ENCODE measurements around the gene FAM13A. TPM values are rescaled to one million over a fixed set of nuclear protein-coding genes. Genes with fewer than 3 reads are reported as not detected.
A peak's percentile ranks its signal among the peaks of the same experiment; 100 is the strongest.

Gene FAM13A
- total RNA-seq, 3 donors from 2014 or later: 55.7 to 170 (median 118) TPM

DNA sequence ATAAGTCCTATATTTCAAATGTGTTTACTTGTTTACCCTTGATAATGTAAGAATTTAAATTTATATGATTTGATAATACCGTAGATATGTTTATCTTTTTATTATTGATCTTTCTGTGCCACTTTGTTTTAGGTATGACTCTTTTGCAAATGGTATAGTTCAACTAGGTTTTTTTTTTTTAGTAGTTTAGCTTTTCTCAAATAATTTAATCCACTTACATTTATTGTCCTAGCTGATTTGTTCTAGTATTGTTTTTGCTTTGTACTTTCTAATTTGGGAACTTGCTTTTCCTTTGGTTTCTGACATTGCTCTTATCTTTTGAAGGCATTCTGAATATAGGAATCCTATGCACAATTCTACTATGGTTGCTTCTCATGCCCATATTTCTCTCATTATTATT lies 260.4 kb downstream of the FAM13A start:
- no peaks in the 10 kb centered on the region for H3K9me3 ChIP-seq
- DNase-seq (ENCODE audit: low spot score in 2 of 2): no peak
- intact Hi-C loops (cut with DNase I; ENCODE audit: low total_unique reads): no loop called here
- no peak overlapping the region for H3K27ac ChIP-seq
- no peaks in the 10 kb centered on the region for H3K27me3 ChIP-seq
- no peak overlapping the region for H3K4me3 ChIP-seq
- no peaks in the 10 kb centered on the region for H3K4me1 ChIP-seq
- H3K36me3 ChIP-seq: no peaks in the 10 kb centered on the region
- TF ChIP-seq, protein P1, sequence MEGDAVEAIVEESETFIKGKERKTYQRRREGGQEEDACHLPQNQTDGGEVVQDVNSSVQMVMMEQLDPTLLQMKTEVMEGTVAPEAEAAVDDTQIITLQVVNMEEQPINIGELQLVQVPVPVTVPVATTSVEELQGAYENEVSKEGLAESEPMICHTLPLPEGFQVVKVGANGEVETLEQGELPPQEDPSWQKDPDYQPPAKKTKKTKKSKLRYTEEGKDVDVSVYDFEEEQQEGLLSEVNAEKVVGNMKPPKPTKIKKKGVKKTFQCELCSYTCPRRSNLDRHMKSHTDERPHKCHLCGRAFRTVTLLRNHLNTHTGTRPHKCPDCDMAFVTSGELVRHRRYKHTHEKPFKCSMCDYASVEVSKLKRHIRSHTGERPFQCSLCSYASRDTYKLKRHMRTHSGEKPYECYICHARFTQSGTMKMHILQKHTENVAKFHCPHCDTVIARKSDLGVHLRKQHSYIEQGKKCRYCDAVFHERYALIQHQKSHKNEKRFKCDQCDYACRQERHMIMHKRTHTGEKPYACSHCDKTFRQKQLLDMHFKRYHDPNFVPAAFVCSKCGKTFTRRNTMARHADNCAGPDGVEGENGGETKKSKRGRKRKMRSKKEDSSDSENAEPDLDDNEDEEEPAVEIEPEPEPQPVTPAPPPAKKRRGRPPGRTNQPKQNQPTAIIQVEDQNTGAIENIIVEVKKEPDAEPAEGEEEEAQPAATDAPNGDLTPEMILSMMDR (IDR thresholded peaks at IDR 0.05): no peak
- TF ChIP-seq POLR2A (IDR thresholded peaks at IDR 0.05) (no peak), POLR2AphosphoS5 (IDR thresholded peaks at IDR 0.05) (no peak)

DNA sequence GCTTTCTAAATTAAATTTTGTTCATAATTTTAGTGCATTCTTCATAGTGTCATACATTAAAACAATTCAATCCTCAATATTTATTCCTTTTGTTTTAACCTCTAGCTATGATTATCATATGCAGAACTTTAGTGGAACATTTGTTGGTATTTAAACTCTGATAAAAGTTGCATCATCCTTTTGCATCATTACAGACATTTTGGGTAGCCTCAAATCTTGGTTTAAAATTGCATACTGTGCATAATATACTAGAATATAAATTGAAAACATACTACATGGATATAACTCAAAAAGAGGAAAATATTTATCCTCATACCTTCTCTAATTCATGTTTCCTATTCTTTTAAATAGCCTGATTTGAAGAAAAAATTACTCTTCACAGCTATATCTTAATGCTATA lies 262.0 kb downstream of the FAM13A start:
- Histone ChIP-seq H3K4me1 (no peaks in the 10 kb centered on the region), H3K27ac (no peak overlapping the region), H3K9me3 (no peaks in the 10 kb centered on the region), H3K4me3 (no peak overlapping the region), H3K36me3 (no peaks in the 10 kb centered on the region), H3K27me3 (no peaks in the 10 kb centered on the region)
- intact Hi-C loops (cut with DNase I; ENCODE audit: low total_unique reads): no loop called here
- no peak for DNase-seq (ENCODE audit: low spot score in 2 of 2)
- TF ChIP-seq POLR2A (IDR thresholded peaks at IDR 0.05) (no peak), POLR2AphosphoS5 (IDR thresholded peaks at IDR 0.05) (no peak)
- TF ChIP-seq, protein P1 (IDR thresholded peaks at IDR 0.05): no peak

DNA sequence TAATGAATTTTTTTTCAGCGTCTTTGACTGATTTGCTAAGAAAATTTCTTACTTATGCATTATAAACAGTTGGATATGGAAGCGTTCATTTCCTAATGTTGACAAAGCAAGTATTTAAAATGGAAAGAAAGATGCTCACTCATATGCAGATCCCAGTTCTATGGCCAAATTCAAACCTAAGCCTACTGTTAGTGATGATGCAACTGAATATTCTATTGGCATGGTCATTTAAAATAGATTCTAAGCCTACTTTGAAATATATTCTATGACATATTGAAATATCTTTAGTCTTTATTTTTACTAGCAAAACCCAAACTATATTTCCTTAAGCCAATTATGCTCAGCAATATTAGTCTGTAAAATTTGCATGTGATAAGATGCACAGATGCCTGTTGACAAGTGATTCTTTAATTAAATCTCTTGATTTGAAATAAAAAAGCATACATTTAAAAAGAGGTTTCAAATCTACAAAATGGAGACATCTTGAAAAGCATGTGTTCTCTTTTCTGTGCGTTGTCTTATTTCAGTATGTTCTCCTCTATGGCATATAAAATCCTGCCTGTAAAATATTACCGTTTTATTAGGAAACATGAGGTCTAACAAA lies 262.8 kb downstream of the FAM13A start:
- TF ChIP-seq POLR2A (IDR thresholded peaks at IDR 0.05) (no peak), POLR2AphosphoS5 (IDR thresholded peaks at IDR 0.05) (no peak)
- TF ChIP-seq, protein P1 (IDR thresholded peaks at IDR 0.05): no peak
- Histone ChIP-seq H3K4me3 (no peak overlapping the region), H3K36me3 (no peaks in the 10 kb centered on the region), H3K27ac (peak overlapping the region in 1 of 2 donors; percentile 85), H3K27me3 (no peaks in the 10 kb centered on the region), H3K4me1 (no peaks in the 10 kb centered on the region), H3K9me3 (no peaks in the 10 kb centered on the region)
- intact Hi-C loops (cut with DNase I; ENCODE audit: low total_unique reads): no loop called here
- no peak for DNase-seq (ENCODE audit: low spot score in 2 of 2)

DNA sequence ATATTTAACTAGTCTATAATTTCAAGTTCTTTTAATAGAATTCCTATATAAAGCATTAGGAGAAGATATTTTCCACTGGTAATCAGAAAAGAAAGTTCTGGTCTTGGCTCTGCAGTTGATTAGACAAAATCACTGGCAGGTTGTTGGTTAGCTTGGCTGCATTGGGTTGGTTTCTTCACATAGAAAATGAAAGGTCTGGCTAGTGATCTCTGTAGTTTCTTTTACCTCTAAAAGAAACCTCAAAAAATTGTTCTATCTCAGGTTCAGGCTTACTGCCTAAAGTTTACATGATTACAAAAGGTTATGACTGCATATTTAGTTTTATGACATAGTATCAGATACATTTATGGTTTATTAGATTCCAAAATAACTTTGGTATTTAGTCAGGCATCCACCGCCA lies 263.5 kb downstream of the FAM13A start:
- H3K36me3 ChIP-seq: no peaks in the 10 kb centered on the region
- H3K4me3 ChIP-seq: no peak overlapping the region
- peak overlapping the region in 1 of 2 donors; percentile 85 for H3K27ac ChIP-seq
- intact Hi-C loops (cut with DNase I; ENCODE audit: low total_unique reads): no loop called here
- TF ChIP-seq POLR2A (IDR thresholded peaks at IDR 0.05): no peak
- TF ChIP-seq, protein P1 (IDR thresholded peaks at IDR 0.05): no peak
- TF ChIP-seq POLR2AphosphoS5 (IDR thresholded peaks at IDR 0.05): no peak
- no peaks in the 10 kb centered on the region for H3K4me1 ChIP-seq
- no peaks in the 10 kb centered on the region for H3K27me3 ChIP-seq
- DNase-seq (ENCODE audit: low spot score in 2 of 2): no peak
- H3K9me3 ChIP-seq: no peaks in the 10 kb centered on the region

DNA sequence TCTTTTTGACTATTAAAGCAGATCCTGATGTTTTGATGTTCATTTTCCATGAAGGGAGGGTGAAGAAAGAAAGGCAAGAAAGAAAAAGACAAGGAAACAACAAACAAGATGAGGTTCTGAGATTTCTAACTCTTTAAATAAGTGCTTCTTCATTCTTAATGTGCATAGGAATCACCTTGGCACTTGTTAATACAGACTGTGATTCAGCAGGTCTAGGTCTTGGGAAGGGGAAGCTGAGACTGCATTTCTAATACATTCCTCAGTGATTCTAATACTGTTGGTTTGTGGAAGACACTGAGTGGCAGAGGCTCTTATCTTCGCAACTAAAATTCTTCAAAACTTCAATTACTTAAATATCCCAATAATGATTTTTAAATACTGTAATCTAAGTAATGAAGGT lies 264.2 kb downstream of the FAM13A start:
- Histone ChIP-seq H3K4me1 (no peaks in the 10 kb centered on the region), H3K9me3 (no peaks in the 10 kb centered on the region), H3K4me3 (no peak overlapping the region), H3K27ac (peak overlapping the region; percentile 60 to 85), H3K36me3 (no peaks in the 10 kb centered on the region), H3K27me3 (no peaks in the 10 kb centered on the region)
- no peak for DNase-seq (ENCODE audit: low spot score in 2 of 2)
- TF ChIP-seq POLR2AphosphoS5 (IDR thresholded peaks at IDR 0.05): no peak
- TF ChIP-seq POLR2A (IDR thresholded peaks at IDR 0.05): no peak
- TF ChIP-seq, protein P1 (IDR thresholded peaks at IDR 0.05): no peak
- intact Hi-C loops (cut with DNase I; ENCODE audit: low total_unique reads): no loop called here

All from breast epithelium (tissue), 4 donors.